ENCODE measurements around the gene FBXL13. TPM values are rescaled to one million over a fixed set of nuclear protein-coding genes. Genes with fewer than 3 reads are reported as not detected.
"Not testable (repeated sequence)": the region's sequence is repeated elsewhere in the genome, so short reads cannot be mapped to it uniquely, and the experiment has no call there.

Gene FBXL13
- polyA plus RNA-seq, 12 donors, result 0.46 to 1.3 (median 0.76) TPM; not detected in 2

DNA sequence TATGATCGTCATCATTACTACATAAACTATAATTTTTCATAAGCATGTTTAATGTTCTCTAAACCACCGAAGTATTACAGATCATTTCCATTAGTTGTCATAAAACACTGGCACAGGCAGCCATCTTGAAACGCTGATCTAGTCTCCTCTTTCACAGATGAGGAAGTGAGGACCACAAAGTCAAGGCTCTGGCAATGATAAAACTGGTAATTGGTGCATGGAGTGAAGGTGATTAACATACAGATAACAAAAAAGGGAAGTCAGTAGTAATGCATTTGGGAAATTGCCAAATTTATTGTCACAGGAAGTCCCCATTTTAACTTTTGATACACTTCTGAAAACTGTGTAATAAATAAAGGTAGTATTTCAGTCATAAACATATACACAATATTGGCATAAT is 49.3 kb downstream of the FBXL13 start:
- no peak for DNase-seq

DNA sequence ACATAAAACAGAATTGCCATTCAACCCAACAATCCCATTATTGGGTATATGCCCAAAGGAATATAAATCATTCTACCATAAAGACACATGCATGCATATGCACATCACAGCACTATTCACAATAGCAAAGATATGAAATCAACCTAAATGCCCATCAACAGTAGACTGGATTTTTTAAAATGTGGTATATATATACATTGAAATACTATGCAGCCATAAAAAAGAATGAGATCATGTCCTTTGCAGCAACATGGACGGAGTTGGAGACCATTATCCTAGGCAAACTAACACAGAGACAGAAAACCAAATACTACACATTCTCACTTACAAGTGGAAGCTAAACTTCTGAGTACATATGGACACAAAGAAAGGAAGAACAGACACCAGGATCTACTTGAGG is 51.0 kb downstream of the FBXL13 start:
- DNase-seq, result not testable (repeated sequence)

- not testable (repeated sequence) for DNase-seq
Measured at GRCh38 chr7:103021490-103021889, 53.1 kb downstream of the FBXL13 start.

DNA sequence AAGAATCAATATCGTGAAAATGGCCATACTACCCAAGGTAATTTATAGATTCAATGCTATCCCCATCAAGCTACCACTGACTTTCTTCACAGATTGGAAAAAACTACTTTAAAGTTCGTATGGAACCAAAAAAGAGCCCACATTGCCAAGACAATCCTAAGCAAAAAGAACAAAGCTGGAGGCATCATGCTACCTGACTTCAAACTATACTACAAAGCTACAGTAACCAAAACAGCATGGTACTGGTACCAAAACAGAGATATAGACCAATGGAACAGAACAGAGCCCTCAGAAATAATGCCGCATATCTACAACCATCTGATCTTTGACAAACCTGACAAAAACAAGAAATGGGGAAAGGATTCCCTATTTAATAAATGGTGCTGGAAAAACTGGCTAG is 53.7 kb downstream of the FBXL13 start:
- not testable (repeated sequence) for DNase-seq

- DNase-seq, result not testable (repeated sequence)
Measured at GRCh38 chr7:103018295-103018694, 56.3 kb downstream of the FBXL13 start.

GRCh38 chr7:103011650-103012049 is 62.9 kb downstream of the FBXL13 start:
- no peak for DNase-seq

DNA sequence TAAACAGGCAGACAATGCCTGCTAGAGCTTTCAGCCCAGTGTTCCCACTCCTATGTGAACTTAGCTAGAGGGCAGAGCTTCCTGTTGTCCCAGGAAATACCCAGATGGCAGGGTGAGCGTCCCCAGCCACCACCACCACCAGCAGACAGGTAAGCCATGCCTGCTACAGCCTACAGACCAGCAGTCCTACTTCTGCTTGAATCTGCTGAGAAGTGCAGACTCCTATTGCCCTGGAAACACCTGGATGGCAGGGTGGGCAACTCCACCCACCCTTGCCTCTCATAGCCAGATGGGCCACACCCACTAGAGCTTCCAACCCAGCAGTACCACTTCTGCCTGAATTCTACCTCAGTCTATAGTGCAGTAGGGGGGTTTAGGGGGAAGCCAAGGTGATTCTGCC is 64.4 kb downstream of the FBXL13 start:
- DNase-seq, result no peak

DNA sequence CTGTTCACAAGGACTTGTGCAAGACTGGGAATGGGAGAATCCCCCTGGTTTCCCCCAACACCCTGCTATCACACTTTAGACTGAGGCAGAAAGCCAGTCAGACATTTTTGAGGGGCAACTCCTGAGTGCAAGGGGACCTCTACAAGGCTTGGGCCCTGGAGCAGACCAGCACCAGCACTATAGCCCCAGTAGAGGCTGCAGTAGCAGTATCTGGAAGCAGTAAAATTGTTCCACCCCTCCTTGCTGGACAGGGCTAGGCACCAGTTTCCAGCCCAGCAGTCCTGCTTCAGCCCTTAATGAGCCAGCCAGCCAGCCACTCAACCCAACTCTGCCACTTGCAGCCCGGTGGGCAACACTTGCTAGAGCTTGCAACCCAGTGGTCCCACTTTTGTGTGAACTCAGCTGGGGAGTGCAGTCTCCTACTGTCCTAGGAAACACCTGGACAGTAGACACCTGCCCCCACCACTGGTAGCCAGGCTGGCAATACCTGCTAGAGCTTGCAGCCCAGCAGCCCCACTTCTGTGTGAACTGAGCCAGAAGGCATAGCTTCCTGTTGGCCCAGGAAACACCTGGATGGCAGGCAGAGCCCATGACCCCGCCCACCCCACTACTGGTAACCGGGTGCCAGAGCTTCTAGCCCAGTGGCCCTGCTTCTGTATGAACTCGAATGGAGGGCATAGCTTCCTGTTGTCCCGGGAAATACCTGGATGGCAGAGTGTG is 65.0 kb downstream of the FBXL13 start:
- no peak for DNase-seq

DNA sequence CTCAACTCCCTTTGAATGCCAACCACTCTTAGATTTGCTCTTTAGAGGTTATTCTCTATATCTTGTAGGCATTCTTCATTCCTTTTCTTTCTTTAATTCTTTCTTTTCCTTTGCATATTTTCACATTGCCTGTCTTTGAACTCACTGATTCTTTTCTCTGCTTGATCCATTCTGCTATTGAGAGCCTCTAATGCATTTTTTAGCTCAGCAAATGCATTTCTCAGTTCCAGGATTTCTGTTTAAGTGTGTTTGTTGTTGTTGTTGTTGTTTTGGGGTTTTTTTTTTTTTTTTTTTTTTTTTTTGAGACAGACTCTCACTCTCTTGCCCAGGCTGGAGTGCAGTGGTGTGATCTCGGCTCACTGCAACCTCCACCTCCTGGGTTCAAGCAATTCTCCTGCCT is 71.6 kb downstream of the FBXL13 start:
- DNase-seq, result no peak

DNA sequence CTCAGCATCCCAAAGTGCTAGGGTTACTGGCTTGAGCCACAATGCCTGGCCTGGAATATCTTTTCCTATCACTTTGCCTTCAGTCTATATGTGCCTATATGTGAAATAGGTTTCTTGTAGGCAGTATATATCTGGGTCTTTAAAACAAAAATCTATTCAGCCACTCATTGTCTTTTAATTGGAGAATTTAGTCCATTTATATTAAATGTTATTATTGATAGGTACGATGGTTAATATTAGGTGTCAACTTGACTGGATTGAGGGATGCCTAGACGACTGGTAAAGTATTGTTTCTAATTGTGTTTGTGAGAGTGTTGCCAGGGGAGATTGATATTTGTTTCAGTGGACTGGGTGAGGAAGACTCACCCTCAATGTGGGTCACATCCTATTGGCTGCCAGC is 73.4 kb downstream of the FBXL13 start:
- DNase-seq, result no peak

GRCh38 chr7:102996957-102997356 is 77.6 kb downstream of the FBXL13 start:
- DNase-seq, result no peak

DNA sequence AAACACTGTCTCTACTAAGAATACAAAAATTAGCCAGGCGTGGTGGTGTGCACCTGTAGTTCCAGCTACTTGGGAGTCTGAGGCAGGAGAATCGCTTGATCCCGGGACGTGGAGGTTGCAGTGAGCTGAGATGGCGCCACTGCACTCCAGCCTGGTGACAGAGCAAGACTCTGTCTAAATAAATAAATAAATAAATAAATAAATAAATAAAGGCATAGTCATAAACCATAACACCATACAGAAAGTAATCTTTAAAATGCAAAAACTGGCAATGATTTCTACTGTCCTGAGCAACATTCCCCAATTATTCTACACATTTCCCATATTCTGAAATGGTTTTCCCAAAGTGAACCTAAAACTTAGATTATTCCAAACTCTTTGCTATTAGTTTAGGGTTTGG is 79.0 kb downstream of the FBXL13 start:
- not testable (repeated sequence) for DNase-seq

DNA sequence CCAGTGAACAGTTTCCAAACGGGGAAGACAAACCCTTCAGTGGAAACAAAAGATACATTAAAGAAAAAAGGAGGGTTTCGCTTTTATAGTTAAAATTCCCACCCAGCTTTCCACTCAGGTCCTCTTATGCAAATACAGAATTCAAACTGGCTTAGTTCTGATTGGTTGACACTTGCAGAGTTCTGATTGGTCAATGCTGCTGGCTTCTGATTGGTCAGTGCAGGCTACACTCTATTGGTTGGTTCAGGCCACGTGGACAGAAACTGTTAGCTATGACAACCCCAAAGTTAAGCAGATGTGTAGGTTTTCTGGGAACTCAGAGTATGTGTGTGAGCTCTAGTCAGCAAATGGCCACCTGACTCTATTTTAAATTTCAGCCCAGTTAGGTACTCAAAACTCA is 80.0 kb downstream of the FBXL13 start:
- DNase-seq, result no peak

DNA sequence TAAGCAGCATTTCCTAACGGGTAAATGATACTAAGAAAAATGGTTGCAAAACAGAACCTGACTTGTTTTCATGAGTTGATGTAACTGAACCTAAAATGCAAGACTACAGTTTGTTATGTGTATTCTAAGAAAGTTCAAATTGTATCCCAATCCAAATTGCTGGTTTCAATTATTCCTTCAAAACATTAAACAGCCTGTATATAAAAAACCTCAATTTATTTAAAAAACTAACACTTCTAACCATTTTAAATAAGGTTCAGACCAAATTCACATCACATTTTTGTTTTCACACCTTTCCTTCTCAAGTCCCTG is 80.9 kb downstream of the FBXL13 start:
- DNase-seq, result no peak

- DNase-seq, result peak; percentile 57
Measured at GRCh38 chr7:102992938-102993717, 81.5 kb downstream of the FBXL13 start.

- DNase-seq, result no peak
Measured at GRCh38 chr7:102992509-102992937, 82.1 kb downstream of the FBXL13 start.

- DNase-seq, result peak; percentile 53
Measured at GRCh38 chr7:102991540-102992214, 82.9 kb downstream of the FBXL13 start.

- DNase-seq, result no peak
Measured at GRCh38 chr7:102991077-102991539, 83.5 kb downstream of the FBXL13 start.

DNA sequence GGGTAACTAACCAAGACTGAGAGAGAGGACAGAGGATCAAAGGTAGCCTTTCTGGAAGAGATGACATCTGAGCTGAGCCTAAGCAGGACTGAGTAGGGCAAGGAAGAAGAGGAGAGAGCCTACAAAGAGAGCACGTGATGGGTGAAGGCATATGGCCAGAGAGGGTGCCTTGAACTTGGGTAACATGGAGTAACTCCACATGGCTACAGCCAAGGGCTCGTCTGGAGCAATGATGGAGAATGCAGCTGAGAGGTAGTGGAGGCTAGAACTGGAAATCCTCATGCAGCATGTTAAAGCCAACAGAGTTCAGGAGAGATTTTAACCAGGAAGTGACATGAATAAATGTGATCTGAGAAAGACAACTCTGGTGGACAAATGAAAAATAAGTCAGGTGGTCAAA is 84.0 kb downstream of the FBXL13 start:
- DNase-seq, result no peak

DNA sequence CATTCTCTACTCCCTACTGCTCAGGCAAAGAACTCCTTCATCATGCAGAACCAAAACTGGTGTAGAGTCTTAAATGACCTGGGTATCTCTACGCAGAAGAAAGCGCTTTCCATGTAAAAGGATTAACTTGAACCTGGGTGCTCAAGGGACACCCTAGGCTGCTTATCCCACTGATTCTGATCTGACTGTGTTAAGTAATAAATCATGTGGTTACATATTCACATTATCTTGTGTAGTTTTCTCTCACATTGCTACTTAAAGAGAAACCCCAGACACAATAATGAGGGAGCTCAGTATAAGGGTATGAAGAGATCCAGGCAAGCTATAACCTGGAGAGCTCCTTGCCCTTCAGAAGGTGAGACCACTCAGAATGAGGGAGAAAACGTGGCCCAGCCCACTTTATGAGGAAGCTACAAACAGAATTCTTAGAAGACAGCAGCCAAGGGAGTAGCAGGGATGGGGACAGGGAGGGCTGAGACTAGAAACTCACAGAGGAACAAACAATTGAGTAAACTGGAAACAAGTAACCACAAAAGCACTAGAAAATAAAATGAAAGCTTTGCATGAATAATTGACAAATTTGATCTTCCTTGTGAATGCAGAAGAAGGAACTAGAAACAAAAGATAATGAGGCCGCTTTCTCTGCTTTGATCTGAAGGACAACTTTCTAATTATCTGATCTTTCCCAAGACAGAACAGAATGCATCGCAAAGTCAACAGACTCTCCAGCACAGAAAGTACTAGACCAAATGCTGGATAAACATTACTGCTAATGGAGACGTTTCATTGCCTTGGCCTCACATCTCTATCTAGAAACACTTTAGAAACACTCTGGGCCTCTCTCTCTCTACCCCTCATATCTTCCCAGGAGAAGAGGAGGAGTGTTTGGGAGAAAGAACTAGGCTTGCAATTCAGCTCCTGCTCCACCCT is 85.7 kb downstream of the FBXL13 start:
- no peak for DNase-seq

- DNase-seq, result no peak
Measured at GRCh38 chr7:102988088-102988487, 86.5 kb downstream of the FBXL13 start.
